CD4-positive, alpha-beta T cell (primary cell): ENCODE measurements around the gene HIVEP1. TPM values are rescaled to one million over a fixed set of nuclear protein-coding genes. Genes with fewer than 3 reads are reported as not detected.

Experiments
- ATAC-seq: fragments of 200-7000 bp; cut with Tn5 transposase; one replicate; pipeline ENCODE4 v1.10.0; 2022; ENCODE audit warnings: mild to moderate bottlenecking; ENCODE audit not compliant: poor library complexity
- CTCF ChIA-PET: fragments of 350-600 bp; sonication (Branson Sonifier 250); formaldehyde crosslinking; loops from one replicate; lab custom pipeline; 2021; ENCODE audit warnings: antibody characterized with exemption, inconsistent platforms; lab: Charles Lee
- POLR2A ChIA-PET: fragments of 350-600 bp; sonication (Branson Sonifier 250); formaldehyde crosslinking; loops from one replicate; lab custom pipeline; 2021; ENCODE audit warnings: antibody characterized with exemption, inconsistent platforms; lab: Charles Lee
- DNase-seq, 14 experiments: peaks; one replicate each; pipeline ENCODE4 v3.0.0-alpha.2; 2013 to 2020; ENCODE audit warnings: mixed read lengths in 2 of 14
- H3K27ac ChIP-seq, 2 donors: one replicate each; pipeline versions ENCODE4 v1.5.1 to v1.7.0; 2013; ENCODE audit warnings: low read length in 2 of 2, low read depth in 1 of 2, mild to moderate bottlenecking in 1 of 2
- H3K27me3 ChIP-seq, 2 experiments: 1 replicate in 1 of 2; 2 replicates in 1 of 2; pipeline versions ENCODE4 v1.6.1 to v1.7.0; 2013; ENCODE audit warnings: low read length in 2 of 2, control low read depth in 1 of 2, mild to moderate bottlenecking in 1 of 2, moderate library complexity in 1 of 2; ENCODE audit not compliant: insufficient read depth in 2 of 2, control insufficient read depth in 1 of 2
- H3K36me3 ChIP-seq: one replicate; pipeline ENCODE4 v1.6.1; 2013; ENCODE audit warnings: low read length, control low read depth; ENCODE audit not compliant: insufficient read depth
- H3K4me1 ChIP-seq: one replicate; pipeline ENCODE4 v1.6.1; 2013; ENCODE audit warnings: low read length, control low read depth; ENCODE audit not compliant: insufficient read depth
- H3K4me3 ChIP-seq: one replicate; pipeline ENCODE4 v1.5.1; 2013; ENCODE audit warnings: mild to moderate bottlenecking, low read length, moderate library complexity
- H3K9me3 ChIP-seq, 2 experiments: 1 replicate in 1 of 2; 2 replicates in 1 of 2; pipeline versions ENCODE4 v1.6.1 to v1.7.0; 2013; ENCODE audit warnings: low read length in 2 of 2, mild to moderate bottlenecking in 2 of 2, control low read depth in 1 of 2, moderate library complexity in 1 of 2; ENCODE audit not compliant: control insufficient read depth in 1 of 2, insufficient read depth in 1 of 2
- H3K27ac Mint-ChIP-seq: one replicate; pipeline ENCODE4 v1.8.0; 2020; ENCODE audit warnings: mixed read lengths
- H3K27me3 Mint-ChIP-seq: one replicate; pipeline ENCODE4 v1.8.0; 2021; ENCODE audit warnings: mixed read lengths
- H3K36me3 Mint-ChIP-seq: one replicate; pipeline ENCODE4 v1.8.0; 2021; ENCODE audit warnings: low read depth, mixed read lengths
- H3K4me1 Mint-ChIP-seq: one replicate; pipeline ENCODE4 v1.8.0; 2021; ENCODE audit warnings: low read depth, mixed read lengths
- H3K4me3 Mint-ChIP-seq: one replicate; pipeline ENCODE4 v1.8.0; 2020; ENCODE audit warnings: mild to moderate bottlenecking, mixed read lengths
- H3K9me3 Mint-ChIP-seq: one replicate; pipeline ENCODE4 v1.8.0; 2020; ENCODE audit warnings: mixed read lengths
- CTCF ChIP-seq: fragments of 200-600 bp; IDR thresholded peaks from one replicate; pipeline ENCODE4 v1.8.0; 2022; ENCODE audit warnings: antibody characterized with exemption, mild to moderate bottlenecking
- intact Hi-C, 2 experiments: fragments of 100-400 bp; cut with DNase I in 1 of 2; cut with micrococcal nuclease in 1 of 2; formaldehyde crosslinking; loops; one replicate each; pipeline versions ENCODE4 v1.15.1 to v1.9.0; 2023 to 2025; cut with DNase I, micrococcal nuclease
- total RNA-seq, 174 experiments: library from RNA in 2 of 174; stranded (reverse) in 2 of 174; gene quantifications; one replicate each; pipeline ENCODE4 v1.2.3 and lab custom pipeline; 2021 to 2026

HIVEP1 gene
- total RNA-seq, 2 experiments from 2014 or later = 76.3 to 78.8 TPM

- Histone ChIP-seq H3K4me1 (peaks cover 6% of the 10 kb centered on the region), H3K27ac (no peak overlapping the region), H3K36me3 (no peaks in the 10 kb centered on the region), H3K9me3 (no peaks in the 10 kb centered on the region), H3K27me3 (no peaks in the 10 kb centered on the region), H3K4me3 (no peak overlapping the region)
- ChIA-PET CTCF (interaction anchor here (1.6 kb wide), 1 partner anchor 10 kb away, joined by 3 read pairs; no protein-coding TSS in a partner anchor), POLR2A (no interaction called here)
- Mint-ChIP-seq H3K4me3 (no peak overlapping the region), H3K27ac (no peak overlapping the region), H3K27me3 (no peaks in the 10 kb centered on the region), H3K4me1 (peaks cover 65% of the 10 kb centered on the region), H3K36me3 (no peaks in the 10 kb centered on the region), H3K9me3 (no peaks in the 10 kb centered on the region)
- ATAC-seq (no peak), DNase-seq (no peak)
- intact Hi-C loops = loop anchor here in 1 of 2 experiments (10.0 kb wide), 1 partner anchor 259 kb away; no protein-coding TSS in a partner anchor
- TF ChIP-seq CTCF = no peak
Measured at GRCh38 chr6:12083763-12084162, 71.7 kb downstream of the HIVEP1 start.

GRCh38 chr6:12084681-12085080 is 72.6 kb downstream of the HIVEP1 start:
- no peak overlapping the region for H3K4me3 ChIP-seq
- ChIA-PET POLR2A (no interaction called here), CTCF (no interaction called here)
- Mint-ChIP-seq H3K36me3 (peaks cover 6% of the 10 kb centered on the region), H3K27me3 (no peaks in the 10 kb centered on the region), H3K27ac (peak overlapping the region; percentile 12), H3K4me1 (peaks cover 65% of the 10 kb centered on the region), H3K4me3 (no peak overlapping the region), H3K9me3 (no peaks in the 10 kb centered on the region)
- no peak for TF ChIP-seq CTCF
- H3K9me3 ChIP-seq = no peaks in the 10 kb centered on the region
- H3K27me3 ChIP-seq = no peaks in the 10 kb centered on the region
- intact Hi-C loops = loop anchor here in 1 of 2 experiments (10.0 kb wide), 1 partner anchor 260 kb away; no protein-coding TSS in a partner anchor
- no peaks in the 10 kb centered on the region for H3K36me3 ChIP-seq
- DNase-seq (no peak), ATAC-seq (no peak)
- no peak overlapping the region for H3K27ac ChIP-seq
- H3K4me1 ChIP-seq = peaks cover 6% of the 10 kb centered on the region

GRCh38 chr6:12088531-12088930 is 76.4 kb downstream of the HIVEP1 start:
- H3K27me3 Mint-ChIP-seq = no peaks in the 10 kb centered on the region
- POLR2A ChIA-PET = no interaction called here
- H3K4me3 Mint-ChIP-seq = no peak overlapping the region
- no peak overlapping the region for H3K4me3 ChIP-seq
- no peak for TF ChIP-seq CTCF
- peaks cover 5% of the 10 kb centered on the region for H3K36me3 ChIP-seq
- H3K27ac Mint-ChIP-seq = no peak overlapping the region
- H3K27ac ChIP-seq = no peak overlapping the region
- H3K9me3 ChIP-seq = no peaks in the 10 kb centered on the region
- no peaks in the 10 kb centered on the region for H3K4me1 ChIP-seq
- intact Hi-C loops = loop anchor here in 1 of 2 experiments (10.0 kb wide), 1 partner anchor 264 kb away; no protein-coding TSS in a partner anchor
- CTCF ChIA-PET = interaction anchor here (0.6 kb wide), 1 partner anchor 146 kb away, joined by 3 read pairs; no protein-coding TSS in a partner anchor
- no peaks in the 10 kb centered on the region for H3K27me3 ChIP-seq
- no peaks in the 10 kb centered on the region for H3K9me3 Mint-ChIP-seq
- H3K36me3 Mint-ChIP-seq = peaks cover 36% of the 10 kb centered on the region
- DNase-seq = no peak
- H3K4me1 Mint-ChIP-seq = peaks cover 37% of the 10 kb centered on the region
- no peak for ATAC-seq
